B cell (primary cell): ENCODE data around the gene CD52. TPM values are rescaled to one million over a fixed set of nuclear protein-coding genes. Genes with fewer than 3 reads are reported as not detected.

Experiments used
- ATAC-seq: fragments of 200-7000 bp; cut with Tn5 transposase; one replicate; pipeline ENCODE4 v1.10.0; 2021; ENCODE audit warnings: low read depth, mild to moderate bottlenecking, moderate number of reproducible peaks, moderate library complexity
- CTCF ChIA-PET: fragments of 350-600 bp; sonication (Branson Sonifier 250); formaldehyde crosslinking; loops from one replicate; lab custom pipeline; 2021; ENCODE audit warnings: antibody characterized with exemption, inconsistent platforms; lab: Charles Lee
- POLR2A ChIA-PET: fragments of 350-600 bp; sonication (Branson Sonifier 250); formaldehyde crosslinking; loops from one replicate; lab custom pipeline; 2021; ENCODE audit warnings: antibody characterized with exemption; lab: Charles Lee
- DNase-seq: peaks from one replicate; pipeline ENCODE4 v3.0.0; 2013
- H2AFZ ChIP-seq: 2 replicates; pipeline ENCODE4 v1.6.1; 2012; ENCODE audit warnings: mild to moderate bottlenecking, low read depth, low read length; ENCODE audit not compliant: insufficient read depth, poor library complexity, severe bottlenecking
- H3K27ac ChIP-seq, 2 donors: 1 replicate in 1 of 2; 2 replicates in 1 of 2; pipeline ENCODE4 v1.5.1; 2012 to 2013; ENCODE audit warnings: low read length in 2 of 2, mild to moderate bottlenecking in 2 of 2, moderate library complexity in 1 of 2
- H3K27me3 ChIP-seq, 4 experiments: fragments of 200-600 bp in 1 of 4; sonication (generic) in 1 of 4; replicated peaks in 1 of 4; 1 replicate in 2 of 4; 2 replicates in 2 of 4; pipeline versions ENCODE4 v1.6.1 to v1.7.0; 2013 to 2016; ENCODE audit warnings: low read length in 3 of 4, mild to moderate bottlenecking in 2 of 4, mixed read lengths in 1 of 4, moderate library complexity in 1 of 4; ENCODE audit not compliant: insufficient read depth in 4 of 4, control insufficient read depth in 3 of 4; ENCODE audit errors: control extremely low read depth in 1 of 4
- H3K36me3 ChIP-seq, 2 experiments: replicated peaks in 1 of 2; 1 replicate in 1 of 2; 2 replicates in 1 of 2; pipeline versions ENCODE4 v1.6.1 to v1.7.1; 2013; ENCODE audit warnings: low read length in 1 of 2; ENCODE audit not compliant: insufficient read depth in 2 of 2, control insufficient read depth in 1 of 2; ENCODE audit errors: control extremely low read depth in 1 of 2, extremely low read depth in 1 of 2
- H3K4me1 ChIP-seq, 2 donors: fragments of 200-600 bp in 1 of 2; sonication (generic) in 1 of 2; 1 replicate in 1 of 2; 2 replicates in 1 of 2; pipeline versions ENCODE4 v1.5.1 to v1.6.1; 2013 to 2017; ENCODE audit warnings: low read length in 2 of 2; ENCODE audit not compliant: control insufficient read depth in 2 of 2, insufficient read depth in 2 of 2
- H3K4me2 ChIP-seq: replicated peaks from 2 replicates; pipeline ENCODE3; 2012; ENCODE audit warnings: mild to moderate bottlenecking, low read depth, low read length; ENCODE audit not compliant: poor library complexity, severe bottlenecking
- H3K4me3 ChIP-seq, 5 experiments: fragments of 200-600 bp in 1 of 5; sonication (generic) in 1 of 5; 1 replicate in 3 of 5; 2 replicates in 2 of 5; pipeline versions ENCODE4 v1.5.1 to v1.7.0; 2011 to 2016; ENCODE audit warnings: low read length in 4 of 5, mild to moderate bottlenecking in 4 of 5, low read depth in 2 of 5, control low read depth in 1 of 5, moderate library complexity in 1 of 5; ENCODE audit not compliant: insufficient read depth in 1 of 5; ENCODE audit errors: control extremely low read depth in 1 of 5, extremely low read depth in 1 of 5
- H3K79me2 ChIP-seq: fragments of 200-600 bp; sonication (generic); one replicate; pipeline ENCODE4 v1.6.0; 2016; ENCODE audit warnings: low read length; ENCODE audit not compliant: control insufficient read depth, insufficient read depth
- H3K9ac ChIP-seq: fragments of 200-600 bp; sonication (generic); 2 replicates; pipeline ENCODE4 v1.6.1; 2017; ENCODE audit warnings: mild to moderate bottlenecking, low read length, moderate library complexity
- H3K9me3 ChIP-seq, 3 donors: one replicate each; pipeline versions ENCODE4 v1.6.1 to v1.7.1; 2013; ENCODE audit warnings: low read length in 2 of 3; ENCODE audit not compliant: control insufficient read depth in 2 of 3, insufficient read depth in 1 of 3; ENCODE audit errors: control extremely low read depth in 1 of 3
- H4K20me1 ChIP-seq: 2 replicates; pipeline ENCODE4 v1.6.0; 2012; ENCODE audit warnings: mild to moderate bottlenecking, low read length; ENCODE audit not compliant: insufficient read depth, control insufficient read depth, poor library complexity, severe bottlenecking
- H3K27ac Mint-ChIP-seq: one replicate; pipeline ENCODE4 v1.8.0; 2021; ENCODE audit warnings: mixed read lengths
- H3K27me3 Mint-ChIP-seq: one replicate; pipeline ENCODE4 v1.8.0; 2021; ENCODE audit warnings: mixed read lengths
- H3K4me1 Mint-ChIP-seq: one replicate; pipeline ENCODE4 v1.8.0; 2021; ENCODE audit warnings: mixed read lengths
- H3K4me3 Mint-ChIP-seq: one replicate; pipeline ENCODE4 v1.8.0; 2021; ENCODE audit warnings: mixed read lengths
- H3K9me3 Mint-ChIP-seq: one replicate; pipeline ENCODE4 v1.8.0; 2022; ENCODE audit warnings: mixed read lengths; ENCODE audit not compliant: insufficient read depth
- EZH2 ChIP-seq: IDR thresholded peaks from 2 replicates; pipeline ENCODE4 v1.6.1; 2012; ENCODE audit warnings: borderline replicate concordance, low read depth, mild to moderate bottlenecking, moderate library complexity, low read length; ENCODE audit not compliant: insufficient read depth, poor library complexity, severe bottlenecking
- WGBS: methylation state at CpG from one replicate; pipeline ENCODE4 v1.1.5; 2013; ENCODE audit warnings: missing lambda C conversion rate; ENCODE audit not compliant: insufficient coverage; 5-methylcytosine and 5-hydroxymethylcytosine counted together
- intact Hi-C: fragments of 100-400 bp; cut with micrococcal nuclease; formaldehyde crosslinking; loops from one replicate; pipeline ENCODE4 v1.10.0; 2022
- polyA plus RNA-seq: library from polyadenylated mRNA; depleted of rRNA; stranded (reverse); fragments of >200 nt; gene quantifications from 2 replicates; pipeline ENCODE4 v1.2.3, GENCODE V29; 2012
- total RNA-seq, 2 donors: library from RNA; stranded (reverse); fragments of 120-200 nt in 1 of 2; gene quantifications; 1 replicate in 1 of 2; 2 replicates in 1 of 2; pipeline versions ENCODE4 v1.2.3 to v1.2.4, GENCODE V29; 2013 to 2022
- TF ChIP-seq, protein P1 (sequence below): fragments of 200-600 bp; IDR thresholded peaks from one replicate; pipeline ENCODE4 v1.8.0; 2022; ENCODE audit warnings: antibody characterized with exemption, mild to moderate bottlenecking

CD52 gene
- total and polyA plus RNA-seq, 2 donors (not counting 1 experiment from before 2014, with no cell fraction given): 1,116 to 1,597 TPM

DNA sequence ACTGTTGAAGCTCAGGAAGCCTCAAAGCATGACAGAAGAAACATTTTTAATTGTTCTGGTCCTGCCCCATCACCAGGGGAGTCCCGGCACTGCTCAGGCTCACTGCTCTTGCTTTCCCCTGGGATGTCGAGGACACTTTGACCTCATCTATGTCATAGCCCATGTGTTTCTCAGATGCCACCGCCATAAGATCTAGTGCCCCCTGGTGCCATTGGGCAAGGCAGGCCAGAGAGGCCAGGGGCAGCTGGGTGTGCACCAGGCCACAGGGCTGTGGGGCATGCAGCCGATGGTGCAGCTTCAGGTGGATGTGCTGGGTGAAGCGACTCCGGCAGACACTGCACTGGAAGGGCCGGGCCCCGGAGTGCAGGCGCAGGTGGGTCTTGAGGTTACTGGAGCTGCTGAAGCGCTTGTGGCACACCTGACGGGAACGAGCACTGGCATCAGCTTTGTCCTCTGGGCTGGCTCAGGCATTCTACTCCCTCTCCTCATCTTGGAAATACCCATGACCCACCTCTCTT, 43.9 kb downstream of the CD52 start:
- Histone ChIP-seq H2AFZ (no peak overlapping the region), H3K4me1 (peaks cover 22 to 28% of the 10 kb centered on the region in 2 donors), H3K9ac (no peak overlapping the region), H3K4me3 (no peak overlapping the region), H3K9me3 (peaks cover 0 to 11% (median 0%) of the 10 kb centered on the region in 3 donors), H3K27me3 (peaks cover 0 to 39% (median 14%) of the 10 kb centered on the region in 4 experiments), H4K20me1 (no peaks in the 10 kb centered on the region), H3K27ac (no peak overlapping the region), H3K79me2 (no peaks in the 10 kb centered on the region), H3K36me3 (no peaks in the 10 kb centered on the region), H3K4me2 (no peak overlapping the region)
- Mint-ChIP-seq H3K4me3 (peak overlapping the region; percentile 42), H3K9me3 (no peaks in the 10 kb centered on the region), H3K4me1 (peaks cover 31% of the 10 kb centered on the region), H3K27ac (no peak overlapping the region), H3K27me3 (peaks cover 26% of the 10 kb centered on the region)
- ChIA-PET CTCF (interaction anchor here (0.6 to 5.7 kb wide), 17 partner anchors 12 to 259 kb away, joined by 3 to 96 read pairs (median 4); partner anchors contain the start of genes C1orf232, CD52, CEP85 and SH3BGRL3), POLR2A (interaction anchor here (1.2 kb wide), 1 partner anchor 39 kb away, joined by 3 read pairs; no protein-coding TSS in a partner anchor)
- DNase-seq (no peak), ATAC-seq (peak; percentile 24)
- intact Hi-C loops: loop anchor here (2.0 kb wide), 1 partner anchor 111 kb away; the partner anchor contains the start of gene HMGN2
- WGBS: 89% methylated on average over 12 of the region's 12 CpGs
- TF ChIP-seq EZH2: no peak
- TF ChIP-seq, protein P1, sequence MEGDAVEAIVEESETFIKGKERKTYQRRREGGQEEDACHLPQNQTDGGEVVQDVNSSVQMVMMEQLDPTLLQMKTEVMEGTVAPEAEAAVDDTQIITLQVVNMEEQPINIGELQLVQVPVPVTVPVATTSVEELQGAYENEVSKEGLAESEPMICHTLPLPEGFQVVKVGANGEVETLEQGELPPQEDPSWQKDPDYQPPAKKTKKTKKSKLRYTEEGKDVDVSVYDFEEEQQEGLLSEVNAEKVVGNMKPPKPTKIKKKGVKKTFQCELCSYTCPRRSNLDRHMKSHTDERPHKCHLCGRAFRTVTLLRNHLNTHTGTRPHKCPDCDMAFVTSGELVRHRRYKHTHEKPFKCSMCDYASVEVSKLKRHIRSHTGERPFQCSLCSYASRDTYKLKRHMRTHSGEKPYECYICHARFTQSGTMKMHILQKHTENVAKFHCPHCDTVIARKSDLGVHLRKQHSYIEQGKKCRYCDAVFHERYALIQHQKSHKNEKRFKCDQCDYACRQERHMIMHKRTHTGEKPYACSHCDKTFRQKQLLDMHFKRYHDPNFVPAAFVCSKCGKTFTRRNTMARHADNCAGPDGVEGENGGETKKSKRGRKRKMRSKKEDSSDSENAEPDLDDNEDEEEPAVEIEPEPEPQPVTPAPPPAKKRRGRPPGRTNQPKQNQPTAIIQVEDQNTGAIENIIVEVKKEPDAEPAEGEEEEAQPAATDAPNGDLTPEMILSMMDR: no peak

DNA sequence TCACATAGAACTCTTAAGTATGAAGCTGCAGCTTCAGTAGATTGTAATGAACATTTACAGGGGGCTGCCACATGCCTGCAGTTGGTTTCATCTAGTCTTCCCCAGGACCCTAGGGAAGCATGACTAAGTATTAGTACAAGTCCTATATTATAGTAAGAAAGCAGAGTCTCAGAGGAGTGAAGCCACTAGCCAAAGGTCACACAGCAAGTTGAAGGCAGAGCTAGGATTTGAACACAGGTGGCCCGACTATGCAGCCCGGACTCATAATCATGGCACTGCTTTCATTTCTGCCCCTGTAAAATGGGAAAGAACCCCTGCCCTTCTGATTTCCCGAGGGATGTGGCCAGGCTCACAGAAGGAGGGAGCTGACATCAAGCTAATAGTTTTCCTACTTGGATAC, 44.6 kb downstream of the CD52 start:
- no peaks in the 10 kb centered on the region for H3K9me3 Mint-ChIP-seq
- TF ChIP-seq, protein P1: no peak
- TF ChIP-seq EZH2: no peak
- Histone ChIP-seq H3K9me3 (peaks cover 0 to 11% (median 0%) of the 10 kb centered on the region in 3 donors), H3K27me3 (peaks cover 0 to 39% (median 14%) of the 10 kb centered on the region in 4 experiments), H3K4me1 (peaks cover 22 to 28% of the 10 kb centered on the region in 2 donors), H2AFZ (no peak overlapping the region), H3K9ac (no peak overlapping the region), H3K4me3 (no peak overlapping the region), H3K36me3 (no peaks in the 10 kb centered on the region), H3K79me2 (no peaks in the 10 kb centered on the region), H4K20me1 (no peaks in the 10 kb centered on the region), H3K4me2 (no peak overlapping the region), H3K27ac (no peak overlapping the region)
- ChIA-PET POLR2A (interaction anchor here (0.6 to 1.2 kb wide), 2 partner anchors 40 to 43 kb away, joined by 3 read pairs; no protein-coding TSS in a partner anchor), CTCF (interaction anchor here (0.6 to 5.7 kb wide), 18 partner anchors 11 to 260 kb away, joined by 3 to 96 read pairs (median 4); partner anchors contain the start of genes C1orf232, CD52, CEP85 and SH3BGRL3)
- ATAC-seq (no peak), DNase-seq (no peak)
- H3K4me1 Mint-ChIP-seq: peaks cover 31% of the 10 kb centered on the region
- intact Hi-C loops: no loop called here
- no peak overlapping the region for H3K27ac Mint-ChIP-seq
- WGBS: 100% methylated on average over 3 of the region's 3 CpGs
- H3K4me3 Mint-ChIP-seq: peak overlapping the region; percentile 48
- H3K27me3 Mint-ChIP-seq: peaks cover 23% of the 10 kb centered on the region
